Stimulated activated naive CD8-positive, alpha-beta T cell treated with anti-CD3 and anti-CD28 coated beads, Interleukin-15, amount 100 ng/mL, for 72 hours (primary cell): Measurements from ENCODE around the gene ASTE1.
A peak's percentile ranks its signal among the peaks of the same experiment; 100 is the strongest.
"Not testable (repeated sequence)": the region's sequence is repeated elsewhere in the genome, so short reads cannot be mapped to it uniquely, and the experiment has no call there.

Source experiments
- ATAC-seq: fragments of 150-1000 bp; cut with Tn5 transposase; 2 replicates; pipeline ENCODE4 v1.10.0; 2021; ENCODE audit warnings: mild to moderate bottlenecking, moderate library complexity
- DNase-seq, 2 donors: peaks; one replicate each; pipeline ENCODE4 v3.0.0; 2021 to 2022
- H3K27ac Mint-ChIP-seq, 2 donors: one replicate each; pipeline ENCODE4 v1.8.0; 2022; ENCODE audit warnings: mild to moderate bottlenecking in 2 of 2, mixed read lengths in 2 of 2, moderate library complexity in 2 of 2
- H3K27me3 Mint-ChIP-seq: one replicate; pipeline ENCODE4 v1.8.0; 2022; ENCODE audit warnings: mixed read lengths
- H3K4me1 Mint-ChIP-seq: one replicate; pipeline ENCODE4 v1.8.0; 2022; ENCODE audit warnings: mild to moderate bottlenecking, mixed read lengths
- H3K4me3 Mint-ChIP-seq, 2 donors: one replicate each; pipeline ENCODE4 v1.8.0; 2022; ENCODE audit warnings: mild to moderate bottlenecking in 2 of 2, mixed read lengths in 2 of 2, moderate library complexity in 1 of 2
- H3K9me3 Mint-ChIP-seq, 2 donors: one replicate each; pipeline ENCODE4 v1.8.0; 2022; ENCODE audit warnings: mixed read lengths in 2 of 2

The ASTE1 gene

DNA sequence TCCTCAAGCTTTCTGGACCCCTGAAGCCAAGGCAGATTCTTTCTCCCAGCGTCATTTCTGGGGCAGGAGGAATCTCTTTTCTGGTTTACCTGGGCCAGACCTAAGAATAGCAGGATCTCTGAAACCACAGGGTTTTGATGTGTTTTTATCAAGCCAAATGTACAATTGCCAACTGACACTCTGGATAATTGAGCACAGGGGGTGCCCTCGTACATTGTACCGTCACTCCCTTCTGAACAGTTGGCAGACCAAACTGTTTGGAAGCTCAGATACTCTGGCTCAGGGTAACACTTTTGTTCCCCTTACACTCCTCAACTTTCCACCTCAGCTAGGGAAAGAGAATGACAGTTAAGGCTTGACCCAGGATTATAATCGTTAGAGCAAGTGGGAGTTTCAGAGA, 49.9 kb downstream of the ASTE1 start:
- Mint-ChIP-seq H3K9me3 (no peaks in the 10 kb centered on the region), H3K27ac (no peak overlapping the region)

DNA sequence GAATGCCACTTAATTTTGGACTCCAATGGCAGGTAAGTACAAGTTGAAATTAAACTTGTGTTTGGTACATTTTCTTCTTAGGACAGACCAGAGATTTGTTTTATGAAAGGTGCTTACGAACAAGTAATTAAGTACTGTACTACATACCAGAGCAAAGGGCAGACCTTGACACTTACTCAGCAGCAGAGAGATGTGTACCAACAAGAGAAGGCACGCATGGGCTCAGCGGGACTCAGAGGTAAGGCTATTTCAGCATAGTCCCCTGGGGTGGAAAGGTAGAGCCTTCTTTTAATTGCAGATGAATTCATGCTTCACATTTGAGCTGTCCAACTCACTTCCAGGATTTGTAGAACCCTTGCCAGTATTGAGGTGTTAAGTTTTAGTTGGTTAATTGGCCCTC, 51.4 kb downstream of the ASTE1 start:
- H3K27me3 Mint-ChIP-seq: no peaks in the 10 kb centered on the region
- no peak for DNase-seq
- H3K27ac Mint-ChIP-seq: no peak overlapping the region
- H3K4me3 Mint-ChIP-seq: no peak overlapping the region
- ATAC-seq: no peak
- H3K4me1 Mint-ChIP-seq: no peaks in the 10 kb centered on the region
- H3K9me3 Mint-ChIP-seq: no peaks in the 10 kb centered on the region

More for the DNA sequence above, 49.9 kb downstream of the ASTE1 start:
- ATAC-seq (no peak), DNase-seq (no peak)
- Mint-ChIP-seq H3K4me3 (no peak overlapping the region), H3K27me3 (no peaks in the 10 kb centered on the region), H3K4me1 (no peaks in the 10 kb centered on the region)

DNA sequence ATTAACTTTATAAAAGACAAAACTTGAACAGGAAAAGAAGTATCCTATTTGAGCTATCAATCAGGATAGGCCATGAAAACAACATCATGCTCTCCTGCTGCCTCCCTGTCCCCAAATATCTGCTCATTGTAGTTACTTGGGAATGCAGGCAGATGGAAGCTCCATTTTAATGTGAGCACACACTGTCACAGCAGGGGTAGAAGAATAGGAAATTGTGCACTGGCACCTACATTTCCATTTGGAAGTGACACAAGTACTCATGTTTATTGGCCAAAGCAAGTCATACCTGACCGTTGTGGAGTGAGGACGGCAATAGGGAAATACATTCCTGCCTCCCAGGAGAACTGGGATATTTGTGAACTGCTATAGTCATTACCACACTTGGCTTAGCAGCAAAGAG, 52.4 kb downstream of the ASTE1 start:
- Mint-ChIP-seq H3K4me1 (no peaks in the 10 kb centered on the region), H3K4me3 (no peak overlapping the region), H3K27ac (no peak overlapping the region), H3K9me3 (no peaks in the 10 kb centered on the region), H3K27me3 (no peaks in the 10 kb centered on the region)
- no peak for ATAC-seq
- no peak for DNase-seq

DNA sequence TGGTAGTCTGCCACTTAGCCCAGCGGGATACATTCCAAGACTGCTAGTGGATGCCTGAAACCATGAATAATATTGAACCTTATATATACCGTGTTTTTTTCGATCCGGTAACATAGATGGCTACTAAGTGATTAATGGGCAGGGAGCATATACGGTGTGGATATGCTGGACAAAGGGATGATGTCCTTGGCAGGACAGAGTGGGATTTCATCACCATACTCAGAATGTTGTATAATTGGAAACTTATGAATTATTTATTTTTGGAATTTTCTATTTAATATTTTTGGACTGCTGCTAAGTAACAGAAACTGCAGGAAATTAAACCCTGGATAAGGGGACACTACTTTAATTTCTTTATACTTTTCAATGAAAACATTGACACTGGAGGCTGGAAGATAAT, 53.2 kb downstream of the ASTE1 start:
- no peaks in the 10 kb centered on the region for H3K4me1 Mint-ChIP-seq
- H3K9me3 Mint-ChIP-seq: no peaks in the 10 kb centered on the region
- no peak overlapping the region for H3K27ac Mint-ChIP-seq
- DNase-seq (no peak), ATAC-seq (no peak)
- no peak overlapping the region for H3K4me3 Mint-ChIP-seq
- H3K27me3 Mint-ChIP-seq: no peaks in the 10 kb centered on the region

DNA sequence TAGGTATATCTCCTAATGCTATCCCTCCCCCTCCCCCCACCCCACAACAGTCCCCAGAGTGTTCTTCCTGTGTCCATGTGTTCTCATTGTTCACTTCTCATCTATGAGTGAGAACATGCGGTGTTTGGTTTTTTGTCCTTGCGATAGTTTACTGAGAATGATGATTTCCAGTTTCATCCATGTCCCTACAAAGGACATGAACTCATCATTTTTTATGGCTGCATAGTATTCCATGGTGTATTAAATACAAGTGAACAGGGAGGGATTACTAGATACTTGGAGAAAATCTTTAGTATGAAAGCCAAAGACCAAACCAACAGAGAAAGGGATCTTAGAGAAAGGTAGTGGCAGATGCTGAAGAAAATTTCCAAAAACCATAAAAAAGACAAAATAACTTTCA, 54.0 kb downstream of the ASTE1 start:
- DNase-seq, H3K9me3 Mint-ChIP-seq, H3K4me1 Mint-ChIP-seq, ATAC-seq, H3K27me3 Mint-ChIP-seq, H3K4me3 Mint-ChIP-seq, H3K27ac Mint-ChIP-seq: not testable (repeated sequence)

DNA sequence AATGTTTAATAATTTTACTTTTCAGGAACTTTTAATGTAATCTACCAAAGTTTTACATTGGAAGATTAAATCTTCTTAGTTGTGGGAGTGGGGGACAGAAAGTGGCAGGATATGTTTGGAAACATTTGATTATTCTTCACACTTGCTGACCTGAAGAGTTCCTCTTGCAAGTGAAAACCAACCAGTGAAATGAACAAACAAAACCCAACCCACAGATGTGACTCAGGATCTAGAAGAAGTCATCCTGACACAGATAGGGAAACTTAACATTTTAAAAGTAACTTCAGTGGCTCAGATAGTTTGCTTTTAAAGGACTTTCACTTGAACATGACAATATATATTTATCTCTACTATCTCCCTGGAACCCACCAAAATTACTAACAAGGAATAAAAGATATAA, 55.4 kb downstream of the ASTE1 start:
- H3K4me3 Mint-ChIP-seq: no peak overlapping the region
- ATAC-seq (no peak), DNase-seq (no peak)
- no peaks in the 10 kb centered on the region for H3K4me1 Mint-ChIP-seq
- H3K27ac Mint-ChIP-seq: peak overlapping the region in 1 of 2 donors; percentile 71
- H3K27me3 Mint-ChIP-seq: no peaks in the 10 kb centered on the region
- no peaks in the 10 kb centered on the region for H3K9me3 Mint-ChIP-seq

DNA sequence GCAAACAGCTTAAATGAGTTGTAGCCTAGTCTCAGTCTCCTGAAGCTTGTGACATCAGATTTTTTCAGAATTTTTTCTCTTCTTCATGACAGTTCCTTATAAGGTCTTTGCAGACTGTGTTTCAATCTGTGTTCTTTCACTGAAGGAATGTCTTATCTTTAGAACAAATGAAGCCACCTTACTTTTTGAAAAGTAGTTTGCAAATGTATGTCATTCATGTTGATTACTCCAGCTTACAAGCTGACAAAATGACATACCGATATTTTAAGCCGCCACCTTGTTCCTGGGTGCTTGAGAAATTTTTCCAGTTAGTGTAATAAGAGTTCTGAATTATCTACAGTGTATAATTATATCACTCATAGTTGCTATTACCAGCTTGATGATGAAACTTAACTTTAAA, 57.0 kb downstream of the ASTE1 start:
- ATAC-seq (no peak), DNase-seq (no peak)
- no peaks in the 10 kb centered on the region for H3K9me3 Mint-ChIP-seq
- no peak overlapping the region for H3K27ac Mint-ChIP-seq
- H3K4me1 Mint-ChIP-seq: no peaks in the 10 kb centered on the region
- no peak overlapping the region for H3K4me3 Mint-ChIP-seq
- no peaks in the 10 kb centered on the region for H3K27me3 Mint-ChIP-seq

DNA sequence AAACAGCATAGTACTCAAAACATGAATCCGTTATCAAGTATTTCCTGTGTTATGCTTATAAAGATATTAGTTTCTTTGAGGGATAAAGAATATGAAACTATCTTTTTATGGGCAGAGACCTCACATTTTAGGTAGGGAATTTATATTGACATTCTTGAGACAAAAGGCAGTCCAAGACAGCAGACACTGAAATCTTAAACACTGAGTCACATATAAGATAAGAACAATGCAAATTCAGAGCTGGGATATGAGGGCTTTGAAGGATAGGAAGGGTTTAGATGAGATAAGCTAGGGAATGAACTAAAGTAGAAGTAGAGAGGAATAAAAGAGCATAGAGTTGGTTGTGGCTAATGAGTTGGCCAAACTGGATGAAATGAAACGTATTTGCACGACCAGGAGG, 58.4 kb downstream of the ASTE1 start:
- Mint-ChIP-seq H3K9me3 (no peaks in the 10 kb centered on the region), H3K4me1 (no peaks in the 10 kb centered on the region), H3K4me3 (no peak overlapping the region), H3K27ac (no peak overlapping the region), H3K27me3 (no peaks in the 10 kb centered on the region)
- DNase-seq (no peak), ATAC-seq (no peak)

DNA sequence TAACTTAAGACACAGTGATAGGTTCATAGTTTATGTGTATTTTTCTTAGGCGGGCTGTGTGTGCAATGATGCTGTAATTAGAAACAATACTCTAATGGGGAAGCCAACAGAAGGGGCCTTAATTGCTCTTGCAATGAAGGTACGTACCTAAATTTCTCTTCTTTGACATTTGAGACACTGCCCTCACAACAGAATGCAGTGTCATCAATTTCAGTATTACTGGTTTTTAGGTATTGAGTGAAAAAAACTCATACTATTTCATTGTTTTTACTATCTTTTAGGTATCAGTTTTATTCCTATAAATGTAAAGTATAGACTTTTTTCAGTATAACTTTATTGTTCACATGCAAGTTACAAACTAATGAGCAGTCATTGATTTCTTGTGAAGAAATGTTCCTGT, 59.3 kb downstream of the ASTE1 start:
- Mint-ChIP-seq H3K27me3 (no peaks in the 10 kb centered on the region), H3K9me3 (no peaks in the 10 kb centered on the region), H3K27ac (no peak overlapping the region), H3K4me1 (no peaks in the 10 kb centered on the region), H3K4me3 (no peak overlapping the region)
- DNase-seq (no peak), ATAC-seq (no peak)

DNA sequence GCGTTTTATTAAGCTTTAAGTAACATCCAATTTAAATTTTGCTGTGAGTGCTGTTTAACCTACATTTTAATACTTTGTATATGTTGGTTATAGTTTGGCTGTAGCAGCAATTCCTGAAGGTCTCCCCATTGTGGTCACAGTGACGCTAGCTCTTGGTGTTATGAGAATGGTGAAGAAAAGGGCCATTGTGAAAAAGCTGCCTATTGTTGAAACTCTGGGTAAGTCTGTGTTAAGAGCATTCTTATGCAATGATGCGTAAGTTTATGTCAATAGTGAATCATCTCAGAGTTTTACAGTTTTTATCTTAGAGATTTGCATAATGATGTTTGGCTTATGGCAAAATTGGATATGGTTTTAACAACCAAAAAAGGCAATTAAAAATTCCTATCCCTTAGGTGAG, 62.7 kb downstream of the ASTE1 start:
- ATAC-seq: no peak
- H3K27me3 Mint-ChIP-seq: no peaks in the 10 kb centered on the region
- DNase-seq: no peak
- peak overlapping the region in 1 of 2 donors; percentile 52 for H3K27ac Mint-ChIP-seq
- H3K4me3 Mint-ChIP-seq: no peak overlapping the region
- H3K9me3 Mint-ChIP-seq: no peaks in the 10 kb centered on the region
- H3K4me1 Mint-ChIP-seq: no peaks in the 10 kb centered on the region
